NCI-H2107 (cell line): ENCODE data around the gene DAP.

Experiments
- DNase-seq: peaks from one replicate; lab custom pipeline; 2025; lab: John Stamatoyannopoulos, UW

The DAP gene

DNA sequence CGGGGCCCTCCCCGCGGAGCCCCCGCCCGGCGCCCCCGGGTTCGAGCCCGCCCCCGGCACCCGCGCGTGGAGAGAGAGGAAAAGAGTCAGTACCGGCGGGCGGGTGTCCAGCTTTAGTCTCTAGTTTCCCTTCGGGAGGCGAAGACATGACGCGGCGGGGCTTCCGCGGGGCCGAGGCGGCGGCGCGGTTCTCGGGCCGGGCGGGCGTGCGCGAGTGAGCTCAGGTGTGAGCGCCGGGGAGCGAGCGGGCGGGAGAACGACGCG is 181 bp downstream of the DAP start:
- no peak for DNase-seq

DNA sequence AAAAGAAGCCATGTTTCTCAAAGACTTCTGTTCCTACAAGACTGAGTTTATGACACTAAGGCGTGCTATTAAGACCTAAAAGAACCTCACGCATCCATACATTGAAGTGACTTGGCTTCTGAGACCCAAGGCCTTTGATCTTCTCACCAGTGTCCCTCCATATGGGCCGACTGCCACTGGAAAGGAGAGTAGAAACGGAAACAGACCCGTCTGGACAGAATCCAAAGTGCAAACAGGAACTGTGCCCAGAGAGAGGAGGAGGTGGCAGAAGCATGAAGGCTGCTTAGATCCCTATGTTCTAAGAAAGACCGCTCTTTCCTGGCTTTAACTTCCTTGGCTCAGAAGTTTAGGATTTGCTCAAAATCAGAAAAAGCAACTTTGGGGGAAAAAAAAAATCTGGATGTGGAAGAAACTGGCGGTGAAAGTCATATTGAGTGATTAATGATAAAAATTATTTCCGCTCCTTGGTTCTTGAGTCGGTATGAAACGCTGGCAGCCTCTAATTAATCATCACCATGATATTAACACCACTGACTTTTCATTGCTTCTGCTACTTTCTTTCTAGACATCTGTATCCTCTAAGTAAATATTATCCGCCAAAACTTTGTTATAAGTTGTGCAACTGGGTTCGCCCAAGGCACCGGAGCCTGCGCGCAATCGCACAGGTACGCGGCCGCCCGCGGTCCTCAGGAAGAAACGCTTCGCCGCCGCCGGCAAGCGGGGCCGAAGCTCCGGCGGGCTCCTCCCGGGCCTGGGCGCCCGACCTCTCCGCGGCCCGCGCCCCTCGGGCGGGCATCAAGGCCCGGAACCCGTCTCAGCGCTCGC is 726 bp downstream of the DAP start:
- DNase-seq, result peak; percentile 11

DNA sequence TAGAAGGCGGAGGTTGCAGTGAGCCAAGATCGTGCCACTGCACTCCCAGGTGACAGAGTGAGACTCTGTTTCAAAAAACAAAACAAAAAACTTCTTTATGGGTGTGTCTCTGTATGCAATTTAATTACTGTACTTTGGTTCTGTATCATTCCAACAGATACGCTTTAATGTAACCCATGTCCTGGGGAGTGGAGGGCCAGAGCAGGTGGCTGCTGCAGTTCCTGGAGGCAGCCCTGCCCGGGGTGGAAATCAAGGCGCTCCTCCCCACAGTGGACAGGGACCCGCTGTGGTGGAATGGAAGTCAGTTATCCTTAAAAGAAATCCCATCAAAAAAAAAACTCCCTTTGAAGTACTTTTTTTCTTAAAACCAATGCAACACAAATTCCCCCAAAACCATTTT is 1.9 kb downstream of the DAP start:
- no peak for DNase-seq

DNA sequence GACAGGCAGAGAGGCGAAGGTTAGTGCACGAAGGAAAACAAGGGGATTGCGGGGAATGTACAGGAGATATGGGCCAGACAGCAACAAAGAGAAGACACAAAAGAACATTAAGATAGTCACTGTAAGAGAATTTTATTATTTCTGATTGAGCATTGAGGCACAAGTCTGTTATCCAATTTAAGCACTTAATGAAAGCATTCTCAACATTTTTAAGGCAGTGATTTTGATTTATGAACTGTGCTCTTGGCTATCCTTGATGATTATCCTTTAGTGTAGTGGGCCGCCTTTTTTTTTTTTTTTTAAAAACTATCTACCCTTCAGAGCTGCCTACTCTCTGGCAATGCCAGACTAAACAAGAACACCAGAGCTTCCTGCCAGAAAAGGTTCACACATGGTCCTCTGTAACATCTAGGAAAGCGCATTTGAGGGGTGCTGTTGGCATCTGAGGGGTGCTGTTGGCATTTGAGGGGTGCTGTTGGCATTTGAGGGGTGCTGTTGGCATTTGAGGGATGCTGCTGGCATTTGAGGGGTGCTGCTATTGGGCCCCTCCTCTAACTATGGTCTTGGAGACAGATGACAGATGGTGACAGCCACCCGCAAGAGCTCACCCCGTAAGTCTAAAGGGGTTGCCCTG is 3.0 kb downstream of the DAP start:
- DNase-seq, result no peak

DNA sequence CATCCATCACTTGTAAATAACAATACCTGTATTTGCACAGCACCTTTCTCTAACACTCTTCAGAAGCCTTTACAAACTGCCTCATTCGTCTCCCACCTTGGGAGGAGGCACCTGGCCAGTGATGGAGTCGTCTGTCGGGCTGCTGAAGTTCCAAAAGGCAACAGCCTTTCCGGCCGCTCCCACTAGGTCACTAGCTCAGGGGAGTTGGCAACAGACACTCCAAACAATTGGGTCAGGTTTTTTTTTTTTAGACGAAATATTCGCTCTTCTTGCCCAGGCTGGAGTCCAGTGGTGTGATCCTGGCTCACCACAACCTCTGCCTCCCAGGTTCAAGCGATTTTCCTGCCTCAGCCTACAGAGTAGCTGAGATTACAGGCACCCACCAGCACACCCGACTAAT is 4.0 kb downstream of the DAP start:
- DNase-seq, result no peak

DNA sequence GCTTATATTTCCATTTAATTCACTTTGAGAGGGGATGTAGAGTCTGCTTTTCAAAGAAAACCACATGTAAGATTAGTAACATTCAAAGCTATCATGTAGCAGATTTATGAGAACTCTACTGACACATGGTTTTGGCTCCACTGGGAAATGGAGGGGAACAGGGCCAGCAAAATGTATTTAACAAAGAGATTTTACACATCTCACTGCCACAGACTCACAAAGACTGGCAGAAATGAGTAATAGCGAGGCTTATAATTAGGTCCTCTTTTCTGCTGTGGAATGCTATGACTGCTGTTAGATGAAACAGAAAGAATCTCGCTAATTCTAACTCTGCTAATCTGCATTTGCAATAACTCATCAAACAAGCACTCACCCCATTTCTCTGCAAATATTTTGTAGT is 4.5 kb downstream of the DAP start:
- no peak for DNase-seq

DNA sequence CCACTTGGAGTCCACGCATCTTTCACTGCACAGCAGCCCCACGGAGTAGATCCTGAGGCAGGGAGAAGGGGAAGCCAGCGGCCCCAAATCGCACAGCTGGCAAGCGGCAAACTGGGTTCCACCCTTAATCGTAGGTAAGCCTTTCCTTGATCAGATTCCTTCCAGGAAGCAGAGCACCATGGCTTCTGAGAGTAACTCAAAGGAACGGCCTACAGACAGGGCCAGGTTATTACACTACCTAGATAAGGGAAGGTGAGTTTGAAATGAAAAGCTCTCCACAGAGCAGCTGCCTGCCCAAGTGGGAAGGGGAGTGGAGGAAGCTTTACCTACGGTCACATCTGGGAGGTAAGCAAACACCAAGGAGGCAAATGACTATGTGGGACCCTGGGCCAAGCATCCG is 7.9 kb downstream of the DAP start:
- no peak for DNase-seq

DNA sequence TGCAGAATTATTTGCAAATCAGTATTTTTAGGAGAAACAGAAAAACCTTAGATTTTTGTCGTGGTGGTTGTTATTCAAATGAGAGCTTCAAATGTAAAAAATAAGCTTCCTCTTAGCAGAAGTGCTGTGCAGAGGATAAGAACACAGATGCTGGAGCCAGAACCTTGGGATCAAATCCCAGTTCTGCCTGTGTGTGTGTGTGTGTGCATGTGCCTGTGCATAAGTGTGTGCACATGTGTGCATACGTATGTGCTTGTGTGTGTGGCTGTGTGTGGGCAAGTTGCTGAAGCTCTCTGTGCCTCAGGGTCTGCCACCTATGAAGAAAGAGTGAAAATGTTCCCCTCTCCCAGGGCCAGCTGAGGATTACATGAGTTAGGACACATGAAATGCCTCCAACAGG is 8.6 kb downstream of the DAP start:
- DNase-seq, result no peak

DNA sequence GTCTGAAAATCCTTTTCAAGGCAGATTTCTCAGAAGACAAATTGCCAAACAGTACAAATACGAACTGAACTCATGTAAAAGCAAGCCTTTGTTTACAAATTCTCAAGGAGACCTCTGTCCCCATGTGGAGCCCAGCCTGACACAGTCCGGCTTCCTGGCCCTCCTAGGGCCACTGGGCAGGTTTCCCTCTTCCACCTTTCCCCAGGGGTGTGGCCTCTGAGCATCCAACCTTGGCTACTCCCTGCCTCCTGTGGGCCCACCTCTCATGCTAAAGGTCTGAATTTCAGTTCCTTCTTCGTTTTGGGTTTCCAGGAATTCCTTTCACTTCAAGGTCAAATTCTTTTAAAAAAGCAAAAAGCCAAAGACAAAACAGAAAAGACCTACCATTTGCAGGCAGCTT is 10.1 kb downstream of the DAP start:
- no peak for DNase-seq

DNA sequence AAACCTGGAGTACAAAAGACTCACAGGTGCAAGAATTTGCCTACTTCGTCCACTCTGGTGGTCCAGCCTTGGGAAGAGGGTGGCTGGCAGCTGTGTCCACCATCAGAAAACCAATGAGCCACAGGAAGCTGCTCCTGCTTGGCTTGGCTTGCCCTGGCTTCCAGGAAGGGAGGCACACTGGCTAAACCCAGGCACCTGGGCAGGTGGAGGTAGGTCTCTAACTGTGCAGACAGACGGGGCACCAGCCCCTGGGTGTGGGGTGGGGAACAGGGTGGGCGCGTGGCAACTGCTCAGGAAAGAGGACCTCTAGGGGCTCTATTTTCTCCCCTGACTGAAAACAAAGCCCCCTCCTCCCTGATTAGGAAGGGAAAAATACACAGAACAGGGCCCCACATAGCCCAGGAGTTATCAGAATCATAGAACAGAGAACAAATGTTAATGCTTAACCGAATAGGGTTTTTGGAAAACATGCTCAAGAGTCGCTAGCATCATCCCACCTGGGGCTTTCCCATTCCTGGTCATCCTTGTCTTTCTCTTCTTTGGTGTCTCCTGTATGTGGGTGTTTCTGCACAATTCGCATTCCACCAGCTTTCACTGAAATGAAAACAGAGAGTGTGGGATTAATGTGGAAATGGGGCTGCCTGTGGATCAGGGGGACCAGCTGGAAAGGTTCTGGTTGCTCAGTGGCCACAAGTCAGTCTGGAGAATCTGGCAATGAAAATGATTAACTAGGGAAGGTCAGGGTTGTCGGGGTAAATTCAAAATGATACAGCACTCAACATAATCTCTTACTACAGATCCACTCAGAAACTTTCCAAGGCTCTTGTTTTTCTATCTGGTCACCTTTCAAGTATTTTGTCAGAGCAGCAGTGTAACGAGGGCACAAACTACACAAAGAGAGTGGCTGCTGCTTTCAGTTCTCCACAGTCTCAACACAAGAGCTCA is 13.1 kb downstream of the DAP start:
- DNase-seq, result no peak

DNA sequence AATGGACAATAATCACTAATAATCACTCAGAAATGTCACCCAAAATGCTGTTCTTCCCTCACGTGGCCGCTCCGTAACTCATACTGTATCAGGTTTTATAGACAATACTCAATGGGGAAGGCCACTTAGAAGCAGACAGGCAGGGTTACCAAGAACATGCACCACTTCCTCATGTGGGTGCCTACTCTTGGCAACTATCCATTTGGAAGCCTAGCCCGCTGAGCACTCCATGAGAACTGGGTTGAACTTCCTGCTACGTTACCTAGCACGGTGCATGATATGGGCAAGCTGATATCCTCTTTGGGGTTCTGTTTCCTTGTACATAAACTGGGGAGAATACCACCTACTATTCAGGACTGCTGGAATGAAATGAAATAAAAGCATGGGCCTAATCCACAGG is 14.3 kb downstream of the DAP start:
- DNase-seq, result peak; percentile 14

DNA sequence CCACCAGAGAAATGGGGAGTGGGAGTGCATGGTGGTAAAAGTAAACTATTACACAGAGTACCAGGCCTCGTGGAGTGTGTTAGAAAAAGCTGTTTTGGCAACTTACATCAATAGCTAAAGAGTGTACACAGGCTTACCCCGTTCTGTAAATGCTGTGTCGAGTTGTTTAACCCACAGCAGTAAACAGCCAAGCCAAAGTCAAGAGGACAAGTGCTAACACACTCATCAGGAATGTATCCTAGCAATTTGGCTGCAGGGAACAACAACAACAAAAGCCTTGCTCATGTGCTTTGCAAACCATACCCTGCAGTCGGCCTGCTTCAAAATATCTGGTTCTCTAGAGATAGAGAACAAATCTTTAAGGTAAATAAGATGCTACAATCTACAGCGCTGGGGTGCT is 15.9 kb downstream of the DAP start:
- DNase-seq, result no peak

DNA sequence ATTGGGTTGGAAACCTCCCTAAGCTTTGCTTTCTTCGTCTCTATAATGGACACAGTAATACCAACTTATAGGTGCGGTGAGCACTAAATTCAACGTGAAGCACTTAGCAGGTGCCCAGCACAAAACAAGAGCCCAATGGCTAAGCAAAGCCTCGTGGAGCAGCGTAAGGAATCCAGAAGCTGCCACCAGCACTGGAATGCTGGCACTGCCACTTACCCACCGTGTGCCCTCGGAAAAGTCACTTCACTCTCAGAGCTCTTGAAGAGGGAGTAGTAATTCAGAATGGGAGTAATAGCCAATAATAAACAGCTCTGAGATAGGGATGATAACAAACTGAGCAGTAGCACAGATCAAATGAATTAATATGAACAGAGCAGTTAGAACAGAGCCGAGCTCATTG is 16.4 kb downstream of the DAP start:
- DNase-seq, result no peak

DNA sequence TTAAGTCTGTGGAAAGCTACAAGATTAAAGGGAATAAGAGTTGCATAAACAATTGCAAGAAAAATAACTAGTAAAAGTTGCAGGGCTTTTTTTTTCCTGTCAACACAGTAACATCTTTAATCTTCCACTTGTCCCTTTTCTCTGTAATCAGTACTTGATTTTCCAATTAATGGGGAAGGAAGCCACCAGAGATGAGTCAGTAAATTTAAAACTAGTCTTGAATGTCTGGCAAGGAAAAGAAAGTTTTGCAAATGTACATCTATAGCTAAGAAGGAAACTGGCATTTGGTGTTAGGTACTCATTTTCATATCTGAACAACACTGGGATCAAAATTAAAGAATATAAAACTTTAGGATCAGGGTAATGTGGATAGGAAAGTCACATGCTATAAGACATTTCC is 17.1 kb downstream of the DAP start:
- DNase-seq, result no peak

DNA sequence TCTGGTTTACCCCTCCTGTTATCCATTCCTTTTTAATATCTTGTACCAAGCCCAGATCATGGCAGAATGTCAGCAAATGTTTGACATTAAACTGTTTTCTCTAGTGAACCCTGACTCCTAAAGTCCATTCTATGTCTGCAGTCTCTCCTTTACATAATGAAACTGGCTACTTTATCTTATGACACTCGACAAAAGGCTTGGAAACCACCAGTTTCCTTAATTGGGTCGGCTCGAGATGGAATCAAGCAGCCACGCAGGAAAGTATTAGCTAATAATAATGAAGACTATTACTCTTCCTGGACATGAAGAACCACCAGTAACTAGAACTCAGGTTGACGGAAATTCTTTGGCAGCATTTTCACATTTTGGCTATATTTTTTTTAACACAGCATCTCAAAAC is 17.5 kb downstream of the DAP start:
- DNase-seq, result no peak

DNA sequence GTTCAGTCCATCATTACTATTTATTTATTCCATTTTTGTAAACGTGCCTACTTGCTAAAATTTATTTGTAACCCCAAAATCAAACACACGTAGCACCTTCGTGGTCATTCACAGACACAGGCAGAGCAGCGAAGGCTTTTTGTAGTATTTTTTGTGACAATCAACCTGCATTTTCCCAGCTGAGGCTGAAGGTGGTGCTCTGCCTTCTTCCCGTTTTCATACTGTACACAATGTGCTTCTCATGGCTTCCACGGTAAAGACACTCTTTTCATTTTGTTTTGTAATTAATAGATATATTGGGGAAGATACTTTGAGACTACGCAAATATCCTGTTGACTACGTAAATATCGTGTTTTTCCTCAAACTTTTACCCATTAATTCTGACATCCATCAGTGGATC is 19.4 kb downstream of the DAP start:
- DNase-seq, result no peak

DNA sequence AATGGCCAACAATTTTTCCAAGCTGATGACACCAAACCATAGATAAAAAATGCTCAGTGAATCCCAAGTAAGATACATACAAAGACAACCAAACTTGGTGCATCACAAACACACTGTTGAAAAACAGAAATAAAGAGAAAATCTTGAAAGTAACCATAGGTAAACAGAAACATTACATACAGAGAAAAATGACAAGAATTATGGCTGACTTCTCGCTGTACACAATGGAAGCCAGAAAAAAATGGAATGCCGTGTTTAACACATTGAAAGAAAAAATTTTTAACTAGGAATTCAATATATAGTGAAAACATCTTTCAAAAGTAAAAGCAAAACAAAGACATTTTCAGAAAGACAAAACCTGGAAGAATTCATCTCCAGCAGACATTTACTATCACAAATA is 20.6 kb downstream of the DAP start:
- no peak for DNase-seq

DNA sequence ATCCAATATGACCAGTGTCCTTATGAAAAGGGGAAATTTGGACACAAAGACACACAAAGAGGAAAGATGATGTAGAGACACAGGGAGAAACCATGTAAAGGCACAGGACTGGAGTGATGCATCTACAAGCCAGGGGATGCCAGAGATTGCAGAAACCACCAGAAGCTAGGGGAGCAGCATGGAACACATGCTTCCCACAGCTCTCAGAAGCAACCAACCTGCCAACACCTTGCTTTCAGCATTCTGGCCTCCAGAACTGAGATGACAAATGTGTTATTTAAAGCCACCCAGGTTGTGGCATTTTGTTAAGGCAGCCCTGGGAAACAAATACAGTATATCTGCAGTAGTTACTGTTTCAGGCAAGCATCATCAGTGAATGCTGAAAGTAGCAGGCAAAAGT is 23.2 kb downstream of the DAP start:
- no peak for DNase-seq

DNA sequence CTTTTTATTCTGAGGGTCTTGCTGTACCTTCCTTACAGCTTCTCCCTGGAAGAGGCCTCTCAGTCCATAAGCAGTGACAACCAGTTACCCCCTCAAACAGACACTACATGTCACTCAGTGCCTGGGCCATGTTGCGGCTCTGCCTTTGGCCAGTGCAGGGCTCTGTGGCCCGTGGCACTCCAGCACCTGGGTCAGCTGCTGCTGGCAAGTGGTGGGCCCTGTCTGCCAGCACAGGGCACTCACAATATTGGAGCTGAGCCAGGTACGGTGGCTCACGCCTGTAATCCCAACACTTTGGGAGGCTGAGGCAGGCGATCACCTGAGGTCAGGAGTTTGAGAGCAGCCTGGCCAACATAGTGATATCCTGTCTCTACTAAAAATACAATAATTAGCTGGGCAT is 24.2 kb downstream of the DAP start:
- no peak for DNase-seq

DNA sequence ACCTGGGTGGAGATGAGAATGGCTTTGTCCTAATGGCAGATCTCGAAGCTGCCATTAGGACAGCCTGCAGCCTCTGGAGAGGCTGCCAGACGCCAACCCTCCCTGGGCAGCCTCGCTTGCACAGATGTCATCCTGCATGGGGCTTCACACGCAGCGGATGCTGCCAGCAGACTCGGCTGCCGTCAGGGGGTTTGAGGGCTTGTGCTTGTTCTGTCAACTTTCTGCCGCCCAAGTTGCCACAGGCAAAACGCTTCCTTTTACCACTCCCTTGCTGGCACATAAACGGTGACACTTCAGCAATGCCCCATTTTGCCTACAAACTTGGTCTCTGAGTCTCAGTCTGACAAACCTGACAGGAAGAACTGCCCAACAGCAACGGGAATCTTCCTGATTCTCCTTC is 24.7 kb downstream of the DAP start:
- no peak for DNase-seq

DNA sequence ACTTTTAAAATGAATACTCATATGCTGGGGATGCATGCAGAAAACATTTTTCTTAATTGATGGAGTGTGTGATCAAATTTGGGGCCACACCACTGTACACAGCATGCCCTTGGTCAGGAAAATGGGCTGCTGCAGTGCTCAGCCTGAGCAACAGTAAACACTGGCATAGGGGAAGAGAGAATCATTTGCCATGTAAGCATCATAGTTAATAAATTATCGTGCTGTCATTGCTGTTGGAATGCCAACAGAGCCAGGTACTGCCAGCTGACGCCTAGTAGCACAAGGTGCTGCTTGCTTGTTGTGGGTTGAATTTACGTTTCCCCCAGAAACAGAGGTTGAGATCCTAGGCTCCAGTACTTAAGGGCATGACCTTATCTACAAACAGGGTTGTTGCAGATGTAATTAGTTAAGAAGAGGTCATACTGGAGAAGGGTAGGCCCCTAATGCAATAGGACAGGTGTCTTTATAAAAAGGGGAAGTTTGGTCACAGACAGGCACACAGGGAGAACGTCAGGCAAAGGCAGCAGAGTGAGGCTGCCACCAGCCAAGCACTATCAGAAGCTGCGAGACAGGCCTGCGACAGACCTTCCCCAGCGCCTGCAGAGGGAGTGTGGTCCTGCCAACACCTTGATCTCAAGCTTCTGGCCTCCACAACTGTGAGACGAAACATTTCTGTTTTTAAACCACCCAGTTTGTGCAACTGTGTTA is 25.3 kb downstream of the DAP start:
- no peak for DNase-seq

DNA sequence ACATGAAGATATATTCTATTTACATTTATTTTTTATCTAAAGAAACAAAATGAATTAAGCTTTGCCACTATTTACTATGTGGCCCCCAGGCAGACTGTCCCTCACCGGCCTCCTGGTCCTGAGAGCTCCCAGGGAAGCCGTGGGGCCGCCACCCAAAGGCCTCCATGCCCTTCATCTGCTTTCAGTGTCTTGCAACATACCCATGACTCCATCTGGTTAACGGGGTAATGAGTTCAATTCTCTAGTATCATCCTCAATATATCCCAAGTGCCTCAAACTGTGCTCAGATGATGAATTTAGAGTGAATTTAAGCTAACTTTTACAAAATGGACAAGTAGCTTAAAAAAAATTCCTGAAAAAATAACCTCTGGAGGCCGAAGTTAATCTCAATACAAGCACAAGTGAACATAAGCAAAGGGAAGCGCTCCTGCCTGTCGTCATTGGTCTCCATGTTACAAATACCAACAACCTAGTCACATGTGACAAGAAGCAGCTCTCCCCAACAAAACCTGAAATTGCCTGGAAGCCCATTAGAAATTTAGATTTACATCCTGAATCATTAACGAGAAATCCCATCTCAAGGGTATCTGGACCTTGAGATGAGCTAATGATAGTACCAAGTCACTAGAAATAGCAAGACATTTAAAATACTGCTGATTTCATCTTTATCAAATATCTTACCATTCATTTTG is 26.1 kb downstream of the DAP start:
- no peak for DNase-seq
